ENCODE measurements around the gene POFUT1.
"Not testable (repeated sequence)": the region's sequence is repeated elsewhere in the genome, so short reads cannot be mapped to it uniquely, and the experiment has no call there.

The POFUT1 gene

GRCh38 chr20:32207626-32208498 lies at the start of gene POFUT1, which contains the start of gene PLAGL2:
POFUT1 (plus strand) TSS chr20:32207880; CDS start chr20:32207942, 62 bp downstream.
PLAGL2 (minus strand) TSS chr20:32207743; CDS start chr20:32202178, 5,565 bp downstream.
- peak; percentile 86 for DNase-seq (ENCODE audit: low read depth)

- DNase-seq (ENCODE audit: low read depth): no peak
Observed at GRCh38 chr20:32158351-32158750, 49.3 kb upstream of the POFUT1 start.

DNA sequence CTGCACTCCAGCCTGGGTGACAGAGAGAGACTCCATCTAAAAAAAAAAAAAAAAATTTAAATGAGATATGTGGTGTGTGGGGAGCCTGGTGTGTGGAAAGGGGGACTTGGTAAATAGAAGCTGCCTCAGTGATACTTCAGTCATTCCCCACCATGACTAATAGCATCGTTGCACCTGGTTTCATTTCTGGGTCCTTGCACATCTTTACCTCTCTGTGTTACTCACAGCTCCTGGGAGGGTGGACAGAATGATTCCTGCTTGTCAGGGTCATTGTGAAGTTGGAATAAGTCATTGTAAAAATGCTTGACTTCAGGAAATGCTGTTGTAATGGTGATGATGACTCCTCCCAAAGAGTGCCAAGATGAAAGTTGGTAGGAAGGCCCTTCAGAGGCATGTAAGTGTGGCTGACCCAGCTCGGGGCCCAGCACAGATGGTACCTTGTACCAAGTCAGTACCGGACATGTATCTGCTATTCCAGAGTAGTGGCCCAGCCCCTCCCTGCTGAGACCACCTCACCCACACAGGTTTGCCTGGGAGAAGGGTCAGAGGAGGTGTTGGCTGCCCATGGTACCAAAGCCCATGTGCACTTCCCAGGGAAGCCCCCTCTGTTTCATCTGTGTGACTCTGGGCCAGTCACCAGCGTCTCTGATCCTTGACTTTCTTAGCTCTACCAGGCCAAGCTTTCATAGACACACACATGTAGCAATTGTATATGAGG lies 48.6 kb upstream of the POFUT1 start:
- DNase-seq (ENCODE audit: low read depth): no peak

DNA sequence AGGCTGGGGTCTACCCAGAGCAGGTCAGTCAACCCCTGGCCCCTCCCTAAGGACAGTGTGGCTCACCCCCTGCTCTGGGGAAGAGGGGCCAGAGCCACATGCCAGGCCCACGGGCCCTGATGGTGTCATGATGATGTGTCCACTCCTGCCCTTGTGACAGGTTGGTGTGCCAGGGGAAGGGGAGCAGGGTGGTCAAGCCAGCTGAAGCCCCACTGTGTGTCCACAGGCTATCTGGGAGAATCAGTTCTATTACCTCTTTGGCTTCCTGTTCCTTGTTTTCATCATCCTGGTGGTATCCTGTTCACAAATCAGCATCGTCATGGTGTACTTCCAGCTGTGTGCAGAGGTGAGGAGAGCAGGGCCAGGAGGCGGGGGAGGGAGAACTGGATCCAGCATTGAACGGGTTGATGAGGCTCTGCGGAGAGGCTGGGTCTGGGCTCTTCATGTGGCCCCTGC lies 47.9 kb upstream of the POFUT1 start:
- no peak for DNase-seq (ENCODE audit: low read depth)

- no peak for DNase-seq (ENCODE audit: low read depth)
Observed at GRCh38 chr20:32160341-32160740, 47.3 kb upstream of the POFUT1 start.

DNA sequence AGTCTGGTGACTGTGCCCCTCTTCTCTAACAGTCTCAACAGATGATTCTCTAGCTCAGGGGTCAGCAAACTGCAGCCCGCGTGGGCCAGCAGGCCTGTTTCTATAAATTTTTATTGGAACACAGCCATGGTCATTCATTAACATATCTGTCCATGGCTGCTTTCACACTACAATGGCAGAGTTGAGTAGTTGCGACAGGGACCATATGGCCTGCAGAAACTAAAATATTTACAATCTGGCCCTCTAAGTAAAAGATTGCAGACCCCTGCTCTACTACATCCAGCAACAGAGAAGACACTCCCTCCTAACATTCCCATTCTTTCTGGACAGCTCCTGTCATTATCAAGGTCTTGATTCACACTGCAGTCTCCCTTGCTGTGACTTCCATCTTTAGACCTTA lies 45.3 kb upstream of the POFUT1 start:
- no peak for DNase-seq (ENCODE audit: low read depth)

GRCh38 chr20:32163951-32164350 lies 43.7 kb upstream of the POFUT1 start:
- DNase-seq (ENCODE audit: low read depth): no peak

DNA sequence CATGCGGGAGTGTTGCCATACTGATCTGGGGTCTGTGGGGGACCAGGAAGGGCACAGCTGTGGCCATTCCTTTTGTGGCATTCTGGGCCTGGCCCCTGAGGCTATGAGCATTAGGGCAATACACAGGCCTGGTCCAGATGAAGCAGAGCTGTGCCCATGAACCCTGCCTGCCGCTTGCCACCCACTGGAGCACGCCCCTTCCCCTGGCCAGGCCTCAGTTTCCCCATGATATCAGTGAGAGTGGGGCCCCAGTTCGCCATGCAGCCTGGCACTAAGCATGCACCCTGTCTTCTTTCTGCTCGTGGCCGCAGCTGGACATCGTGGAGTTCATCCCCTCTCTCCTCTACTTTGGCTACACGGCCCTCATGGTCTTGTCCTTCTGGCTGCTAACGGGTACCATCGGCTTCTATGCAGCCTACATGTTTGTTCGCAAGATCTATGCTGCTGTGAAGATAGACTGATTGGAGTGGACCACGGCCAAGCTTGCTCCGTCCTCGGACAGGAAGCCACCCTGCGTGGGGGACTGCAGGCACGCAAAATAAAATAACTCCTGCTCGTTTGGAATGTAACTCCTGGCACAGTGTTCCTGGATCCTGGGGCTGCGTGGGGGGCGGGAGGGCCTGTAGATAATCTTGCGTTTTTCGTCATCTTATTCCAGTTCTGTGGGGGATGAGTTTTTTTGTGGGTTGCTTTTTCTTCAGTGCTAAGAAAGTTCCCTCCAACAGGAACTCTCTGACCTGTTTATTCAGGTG lies 42.5 kb upstream of the POFUT1 start:
- no peak for DNase-seq (ENCODE audit: low read depth)

GRCh38 chr20:32165836-32166545 lies 41.7 kb upstream of the POFUT1 start:
- no peak for DNase-seq (ENCODE audit: low read depth)

GRCh38 chr20:32167552-32167951 lies 40.1 kb upstream of the POFUT1 start:
- no peak for DNase-seq (ENCODE audit: low read depth)

- DNase-seq (ENCODE audit: low read depth): no peak
Observed at GRCh38 chr20:32168184-32168910, 39.3 kb upstream of the POFUT1 start.

- DNase-seq (ENCODE audit: low read depth): not testable (repeated sequence)
Observed at GRCh38 chr20:32177696-32178095, 30.0 kb upstream of the POFUT1 start.

GRCh38 chr20:32179515-32179914 lies 28.2 kb upstream of the POFUT1 start:
- DNase-seq (ENCODE audit: low read depth): no peak

DNA sequence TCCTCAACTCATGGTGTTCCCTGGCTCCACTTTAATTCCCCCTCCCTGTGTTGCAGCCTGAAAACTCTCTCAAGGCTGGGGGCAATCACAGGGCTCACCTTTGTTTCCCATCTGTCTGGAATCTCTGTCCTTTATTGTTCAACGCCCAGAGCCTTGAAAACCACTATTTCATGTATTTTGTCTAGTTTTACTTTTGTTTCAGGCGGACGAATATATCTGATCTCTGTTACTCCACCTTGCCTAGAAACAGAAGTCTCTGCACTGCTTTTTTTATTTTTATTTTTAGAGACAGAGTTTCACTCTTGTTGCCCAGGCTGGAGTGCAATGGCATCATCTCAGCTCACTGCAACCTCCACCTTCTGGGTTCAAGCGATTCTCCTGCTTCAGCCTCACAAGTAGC lies 27.7 kb upstream of the POFUT1 start:
- no peak for DNase-seq (ENCODE audit: low read depth)

- no peak for DNase-seq (ENCODE audit: low read depth)
Observed at GRCh38 chr20:32181606-32182005, 26.1 kb upstream of the POFUT1 start.

GRCh38 chr20:32183947-32184635 lies 23.6 kb upstream of the POFUT1 start:
- DNase-seq (ENCODE audit: low read depth): no peak

GRCh38 chr20:32184961-32185603 lies 22.6 kb upstream of the POFUT1 start:
- no peak for DNase-seq (ENCODE audit: low read depth)

GRCh38 chr20:32186506-32186905 lies 21.2 kb upstream of the POFUT1 start:
- no peak for DNase-seq (ENCODE audit: low read depth)

- no peak for DNase-seq (ENCODE audit: low read depth)
Observed at GRCh38 chr20:32188376-32189122, 19.1 kb upstream of the POFUT1 start.
